Bronchial epithelial cell (primary cell): Measurements from ENCODE around the gene SDK2. TPM values are rescaled to one million over a fixed set of nuclear protein-coding genes. Genes with fewer than 3 reads are reported as not detected.

Experiments used
- DNase-seq: peaks from one replicate; pipeline ENCODE4 v3.0.0-alpha.2; 2010; ENCODE audit warnings: low read depth
- FAIRE-seq: peaks from 2 replicates; lab custom pipeline; 2011; peaks lifted over from hg19 to GRCh38; lab: Jason Lieb, UNC
- H3K27me3 ChIP-seq: 2 replicates; pipeline ENCODE4 v1.5.1; 2011; ENCODE audit warnings: low read length; ENCODE audit not compliant: control insufficient read depth, insufficient read depth
- H3K36me3 ChIP-seq: 2 replicates; pipeline ENCODE4 v1.5.1; 2011; ENCODE audit warnings: low read length; ENCODE audit not compliant: control insufficient read depth, insufficient read depth
- H3K4me3 ChIP-seq: 2 replicates; pipeline ENCODE4 v1.5.1; 2011; ENCODE audit warnings: mild to moderate bottlenecking, low read depth, low read length, control low read depth
- total RNA-seq: library from RNA; depleted of rRNA; stranded (reverse); fragments of >200 nt; gene quantifications from 2 replicates; pipeline ENCODE4 v1.2.1, GENCODE V29; 2014
- TF ChIP-seq, protein P1 (sequence below): IDR thresholded peaks from 2 replicates; pipeline ENCODE4 v1.5.1; 2011; ENCODE audit warnings: mild to moderate bottlenecking, moderate library complexity, low read length, control low read depth, inconsistent platforms; ENCODE audit not compliant: insufficient read depth, severe bottlenecking

The SDK2 gene
- total RNA-seq, 1 donor from 2014 or later = 2.1 TPM

GRCh38 chr17:73380439-73381106 lies 263.7 kb downstream of the SDK2 start:
- Histone ChIP-seq H3K27me3 (no peaks in the 10 kb centered on the region), H3K36me3 (peaks cover 7% of the 10 kb centered on the region), H3K4me3 (no peak overlapping the region)
- TF ChIP-seq, protein P1, sequence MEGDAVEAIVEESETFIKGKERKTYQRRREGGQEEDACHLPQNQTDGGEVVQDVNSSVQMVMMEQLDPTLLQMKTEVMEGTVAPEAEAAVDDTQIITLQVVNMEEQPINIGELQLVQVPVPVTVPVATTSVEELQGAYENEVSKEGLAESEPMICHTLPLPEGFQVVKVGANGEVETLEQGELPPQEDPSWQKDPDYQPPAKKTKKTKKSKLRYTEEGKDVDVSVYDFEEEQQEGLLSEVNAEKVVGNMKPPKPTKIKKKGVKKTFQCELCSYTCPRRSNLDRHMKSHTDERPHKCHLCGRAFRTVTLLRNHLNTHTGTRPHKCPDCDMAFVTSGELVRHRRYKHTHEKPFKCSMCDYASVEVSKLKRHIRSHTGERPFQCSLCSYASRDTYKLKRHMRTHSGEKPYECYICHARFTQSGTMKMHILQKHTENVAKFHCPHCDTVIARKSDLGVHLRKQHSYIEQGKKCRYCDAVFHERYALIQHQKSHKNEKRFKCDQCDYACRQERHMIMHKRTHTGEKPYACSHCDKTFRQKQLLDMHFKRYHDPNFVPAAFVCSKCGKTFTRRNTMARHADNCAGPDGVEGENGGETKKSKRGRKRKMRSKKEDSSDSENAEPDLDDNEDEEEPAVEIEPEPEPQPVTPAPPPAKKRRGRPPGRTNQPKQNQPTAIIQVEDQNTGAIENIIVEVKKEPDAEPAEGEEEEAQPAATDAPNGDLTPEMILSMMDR = no peak
- DNase-seq (no peak), FAIRE-seq (no peak)

DNA sequence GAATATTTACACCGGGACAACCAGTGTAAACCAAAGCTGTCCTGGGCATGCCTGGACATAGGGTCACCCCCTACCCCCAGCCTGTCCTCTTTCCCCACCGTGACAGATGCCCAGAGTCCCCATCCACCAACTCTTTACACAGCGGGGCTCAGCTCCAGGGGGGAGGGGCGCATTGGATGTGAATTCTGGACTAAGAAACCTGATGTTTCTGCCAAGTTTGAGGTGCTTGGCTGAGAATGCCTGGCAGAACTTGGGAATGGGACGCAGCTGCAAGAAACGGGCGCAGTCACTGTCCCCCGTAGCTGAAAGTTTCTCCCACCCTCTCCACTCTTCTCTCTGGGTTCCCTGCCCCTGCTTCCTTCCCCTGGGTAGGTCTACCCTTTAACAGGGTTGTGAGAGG lies 264.4 kb downstream of the SDK2 start:
- FAIRE-seq = peak; percentile 60
- no peak overlapping the region for H3K4me3 ChIP-seq
- H3K36me3 ChIP-seq = peaks cover 2% of the 10 kb centered on the region
- TF ChIP-seq, protein P1 = no peak
- DNase-seq = no peak
- no peaks in the 10 kb centered on the region for H3K27me3 ChIP-seq

DNA sequence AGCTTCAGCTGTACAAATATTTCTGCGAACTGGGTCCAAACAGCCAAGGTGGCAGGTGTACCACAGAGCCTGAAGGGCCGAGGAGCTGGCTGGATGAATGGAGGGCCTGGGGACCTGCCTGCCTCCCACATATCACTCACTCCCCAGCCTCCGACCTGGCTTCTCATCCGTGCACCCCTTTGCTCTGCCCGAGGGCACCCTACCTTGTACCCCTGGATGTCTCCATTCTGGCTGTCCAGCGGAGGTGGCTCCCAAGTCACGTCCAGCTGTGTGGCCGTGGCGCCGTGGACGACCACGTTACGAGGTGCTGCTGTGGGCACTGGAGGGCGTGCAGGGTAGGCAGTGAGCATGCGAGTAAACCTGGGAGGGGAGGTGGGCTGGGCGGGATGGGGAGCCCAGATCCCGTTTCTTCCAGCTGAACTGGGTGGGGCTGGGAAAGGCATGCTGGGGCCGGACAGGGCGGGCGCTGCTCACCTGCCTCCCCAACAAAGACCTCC lies 265.2 kb downstream of the SDK2 start:
- DNase-seq (no peak), FAIRE-seq (no peak)
- Histone ChIP-seq H3K36me3 (no peaks in the 10 kb centered on the region), H3K4me3 (no peak overlapping the region), H3K27me3 (no peaks in the 10 kb centered on the region)
- TF ChIP-seq, protein P1 = no peak

DNA sequence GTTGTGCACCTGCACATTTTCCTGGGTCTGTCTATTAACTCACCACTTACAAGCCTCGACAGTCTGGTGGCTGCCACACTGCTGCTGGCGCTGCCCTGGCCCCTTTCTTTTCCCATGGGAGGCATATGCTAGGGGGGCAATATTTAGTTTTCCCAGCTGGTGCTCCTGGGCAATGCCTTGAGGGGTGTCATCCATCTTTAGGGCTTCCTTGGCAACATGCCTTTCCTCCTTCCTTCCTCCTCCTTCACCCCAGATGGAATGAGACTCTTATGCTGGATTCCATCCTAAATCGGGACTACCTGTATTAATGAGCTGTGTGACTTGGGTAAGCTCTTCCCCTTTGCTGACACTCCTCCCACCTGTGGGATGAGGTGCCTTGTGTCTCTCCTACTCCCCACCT lies 267.6 kb downstream of the SDK2 start:
- no peak for DNase-seq
- H3K27me3 ChIP-seq = no peaks in the 10 kb centered on the region
- H3K4me3 ChIP-seq = no peak overlapping the region
- TF ChIP-seq, protein P1 = no peak
- no peaks in the 10 kb centered on the region for H3K36me3 ChIP-seq
- no peak for FAIRE-seq

DNA sequence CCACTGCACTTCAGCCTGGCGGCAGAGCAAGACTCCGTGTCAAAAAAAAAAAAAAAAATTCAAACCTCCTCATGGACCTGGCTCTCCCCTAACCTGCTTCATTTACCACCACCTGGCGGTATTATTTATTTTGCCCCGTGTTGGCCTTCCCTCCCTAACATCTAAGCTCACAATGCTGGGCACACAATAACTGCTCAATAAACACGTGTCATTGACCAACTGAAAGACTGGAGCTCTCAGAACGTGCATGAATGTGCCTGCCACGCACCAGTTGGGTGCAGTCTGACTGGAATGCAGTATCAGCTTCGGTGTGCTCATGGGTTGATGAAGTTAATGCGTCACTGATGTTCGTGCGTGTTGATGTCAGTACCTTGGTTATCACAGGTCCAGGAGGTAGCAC lies 268.1 kb downstream of the SDK2 start:
- no peak for DNase-seq
- Histone ChIP-seq H3K27me3 (no peaks in the 10 kb centered on the region), H3K36me3 (no peaks in the 10 kb centered on the region), H3K4me3 (no peak overlapping the region)
- TF ChIP-seq, protein P1 = no peak
- peak; percentile 70 for FAIRE-seq

GRCh38 chr17:73371836-73372235 lies 272.4 kb downstream of the SDK2 start:
- Histone ChIP-seq H3K4me3 (no peak overlapping the region), H3K36me3 (peaks cover 2% of the 10 kb centered on the region), H3K27me3 (no peaks in the 10 kb centered on the region)
- no peak for DNase-seq
- FAIRE-seq = no peak
- TF ChIP-seq, protein P1 = no peak
